ENCODE measurements around the gene KLHL20.

- no peak for TF ChIP-seq RCOR1 (IDR thresholded peaks at IDR 0.05; ENCODE audit: low read depth, low read length)
- TF ChIP-seq RARB (CRISPR knock-in tag; IDR thresholded peaks at IDR 0.05): no peak
- no peak for TF ChIP-seq RAD21 (conservative IDR thresholded peaks at IDR 0.05 in 1 of 2, IDR thresholded peaks at IDR 0.05 in 1 of 2)
- no peak for TF ChIP-seq ELK1 (IDR thresholded peaks at IDR 0.05; ENCODE audit: low read depth, low read length)
- TF ChIP-seq EHMT2 (IDR thresholded peaks at IDR 0.05; ENCODE audit: low read depth): no peak
- TF ChIP-seq, protein P1, sequence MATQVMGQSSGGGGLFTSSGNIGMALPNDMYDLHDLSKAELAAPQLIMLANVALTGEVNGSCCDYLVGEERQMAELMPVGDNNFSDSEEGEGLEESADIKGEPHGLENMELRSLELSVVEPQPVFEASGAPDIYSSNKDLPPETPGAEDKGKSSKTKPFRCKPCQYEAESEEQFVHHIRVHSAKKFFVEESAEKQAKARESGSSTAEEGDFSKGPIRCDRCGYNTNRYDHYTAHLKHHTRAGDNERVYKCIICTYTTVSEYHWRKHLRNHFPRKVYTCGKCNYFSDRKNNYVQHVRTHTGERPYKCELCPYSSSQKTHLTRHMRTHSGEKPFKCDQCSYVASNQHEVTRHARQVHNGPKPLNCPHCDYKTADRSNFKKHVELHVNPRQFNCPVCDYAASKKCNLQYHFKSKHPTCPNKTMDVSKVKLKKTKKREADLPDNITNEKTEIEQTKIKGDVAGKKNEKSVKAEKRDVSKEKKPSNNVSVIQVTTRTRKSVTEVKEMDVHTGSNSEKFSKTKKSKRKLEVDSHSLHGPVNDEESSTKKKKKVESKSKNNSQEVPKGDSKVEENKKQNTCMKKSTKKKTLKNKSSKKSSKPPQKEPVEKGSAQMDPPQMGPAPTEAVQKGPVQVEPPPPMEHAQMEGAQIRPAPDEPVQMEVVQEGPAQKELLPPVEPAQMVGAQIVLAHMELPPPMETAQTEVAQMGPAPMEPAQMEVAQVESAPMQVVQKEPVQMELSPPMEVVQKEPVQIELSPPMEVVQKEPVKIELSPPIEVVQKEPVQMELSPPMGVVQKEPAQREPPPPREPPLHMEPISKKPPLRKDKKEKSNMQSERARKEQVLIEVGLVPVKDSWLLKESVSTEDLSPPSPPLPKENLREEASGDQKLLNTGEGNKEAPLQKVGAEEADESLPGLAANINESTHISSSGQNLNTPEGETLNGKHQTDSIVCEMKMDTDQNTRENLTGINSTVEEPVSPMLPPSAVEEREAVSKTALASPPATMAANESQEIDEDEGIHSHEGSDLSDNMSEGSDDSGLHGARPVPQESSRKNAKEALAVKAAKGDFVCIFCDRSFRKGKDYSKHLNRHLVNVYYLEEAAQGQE (IDR thresholded peaks at IDR 0.05): no peak
- TF ChIP-seq POLR2A (IDR thresholded peaks at IDR 0.05; ENCODE audit: low read length): no peak
- TF ChIP-seq, protein P2, sequence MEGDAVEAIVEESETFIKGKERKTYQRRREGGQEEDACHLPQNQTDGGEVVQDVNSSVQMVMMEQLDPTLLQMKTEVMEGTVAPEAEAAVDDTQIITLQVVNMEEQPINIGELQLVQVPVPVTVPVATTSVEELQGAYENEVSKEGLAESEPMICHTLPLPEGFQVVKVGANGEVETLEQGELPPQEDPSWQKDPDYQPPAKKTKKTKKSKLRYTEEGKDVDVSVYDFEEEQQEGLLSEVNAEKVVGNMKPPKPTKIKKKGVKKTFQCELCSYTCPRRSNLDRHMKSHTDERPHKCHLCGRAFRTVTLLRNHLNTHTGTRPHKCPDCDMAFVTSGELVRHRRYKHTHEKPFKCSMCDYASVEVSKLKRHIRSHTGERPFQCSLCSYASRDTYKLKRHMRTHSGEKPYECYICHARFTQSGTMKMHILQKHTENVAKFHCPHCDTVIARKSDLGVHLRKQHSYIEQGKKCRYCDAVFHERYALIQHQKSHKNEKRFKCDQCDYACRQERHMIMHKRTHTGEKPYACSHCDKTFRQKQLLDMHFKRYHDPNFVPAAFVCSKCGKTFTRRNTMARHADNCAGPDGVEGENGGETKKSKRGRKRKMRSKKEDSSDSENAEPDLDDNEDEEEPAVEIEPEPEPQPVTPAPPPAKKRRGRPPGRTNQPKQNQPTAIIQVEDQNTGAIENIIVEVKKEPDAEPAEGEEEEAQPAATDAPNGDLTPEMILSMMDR (IDR thresholded peaks at IDR 0.05): no peak
- TF ChIP-seq FOSL2 (IDR thresholded peaks at IDR 0.05): no peak
- no peak for TF ChIP-seq FOSL2 (CRISPR knock-in tag; IDR thresholded peaks at IDR 0.05)
- no peak for TF ChIP-seq POLR2AphosphoS2 (conservative IDR thresholded peaks at IDR 0.05; ENCODE audit: low read length)
These were observed 21.5 kb upstream of the KLHL20 start for GRCh38 chr1:173693238-173693637.

All from A549 (cell line).